ENCODE results near the gene FAM167B. TPM values are rescaled to one million over a fixed set of nuclear protein-coding genes. Genes with fewer than 3 reads are reported as not detected.
A peak's percentile ranks its signal among the peaks of the same experiment; 100 is the strongest.

Gene FAM167B
- total and polyA plus RNA-seq, 4 donors, result 0.47 to 9.2 (median 3.8) TPM

- no peak overlapping the region for H3K27ac ChIP-seq (ENCODE audit: low read depth in 1 of 2, low read length in 2 of 2)
- H3K9me3 ChIP-seq (ENCODE audit: control insufficient read depth in 4 of 4, low read length in 3 of 4), result no peaks in the 10 kb centered on the region
- no peak overlapping the region for H3K4me3 ChIP-seq (ENCODE audit: low read depth in 1 of 3, low read length in 3 of 3)
- no peak overlapping the region for H3K9ac ChIP-seq (ENCODE audit: low read depth in 1 of 2, low read length in 2 of 2)
- WGBS, result 96% methylated on average over 9 of the region's 9 CpGs
- DNase-seq (ENCODE audit: low spot score), result no peak
- no peaks in the 10 kb centered on the region for H3K27me3 ChIP-seq (ENCODE audit: control insufficient read depth in 4 of 4, insufficient read depth in 4 of 4, low read length in 3 of 4)
- no peaks in the 10 kb centered on the region for H3K36me3 ChIP-seq (ENCODE audit: control insufficient read depth in 4 of 4, insufficient read depth in 3 of 4, low read depth in 1 of 4, low read length in 3 of 4)
- TF ChIP-seq SP1 (IDR thresholded peaks at IDR 0.05) (no peak), JUND (IDR thresholded peaks at IDR 0.05) (no peak), TAF1 (conservative IDR thresholded peaks at IDR 0.05) (no peak)
- no peaks in the 10 kb centered on the region for H3K4me1 ChIP-seq (ENCODE audit: control insufficient read depth in 4 of 4, insufficient read depth in 4 of 4, low read length in 3 of 4)
These were observed 18.8 kb downstream of the FAM167B start for GRCh38 chr1:32265846-32266245.

GRCh38 chr1:32266921-32267591 lies 20.0 kb downstream of the FAM167B start:
- H3K9ac ChIP-seq (ENCODE audit: low read depth in 1 of 2, low read length in 2 of 2), result no peak overlapping the region
- no peak for DNase-seq (ENCODE audit: low spot score)
- H3K27ac ChIP-seq (ENCODE audit: low read depth in 1 of 2, low read length in 2 of 2), result peak overlapping the region; percentile 28 to 56

GRCh38 chr1:32269744-32270143 lies 22.7 kb downstream of the FAM167B start:
- Histone ChIP-seq H3K36me3 (ENCODE audit: control insufficient read depth in 4 of 4, insufficient read depth in 3 of 4, low read depth in 1 of 4, low read length in 3 of 4) (no peaks in the 10 kb centered on the region), H3K9ac (ENCODE audit: low read depth in 1 of 2, low read length in 2 of 2) (no peak overlapping the region), H3K27me3 (ENCODE audit: control insufficient read depth in 4 of 4, insufficient read depth in 4 of 4, low read length in 3 of 4) (no peaks in the 10 kb centered on the region), H3K4me3 (ENCODE audit: low read depth in 1 of 3, low read length in 3 of 3) (no peak overlapping the region), H3K4me1 (ENCODE audit: control insufficient read depth in 4 of 4, insufficient read depth in 4 of 4, low read length in 3 of 4) (no peaks in the 10 kb centered on the region), H3K9me3 (ENCODE audit: control insufficient read depth in 4 of 4, low read length in 3 of 4) (no peaks in the 10 kb centered on the region), H3K27ac (ENCODE audit: low read depth in 1 of 2, low read length in 2 of 2) (no peak overlapping the region)
- TF ChIP-seq EGR1 (IDR thresholded peaks at IDR 0.05; ENCODE audit: low read depth in 2 of 2) (no peak), TAF1 (conservative IDR thresholded peaks at IDR 0.05) (no peak), RXRA (IDR thresholded peaks at IDR 0.05) (no peak), NR2F2 (IDR thresholded peaks at IDR 0.05) (no peak), FOXA2 (IDR thresholded peaks at IDR 0.05) (no peak), HNF4G (IDR thresholded peaks at IDR 0.05) (no peak), ZBTB33 (IDR thresholded peaks at IDR 0.05) (no peak), RAD21 (IDR thresholded peaks at IDR 0.05) (no peak), ATF3 (IDR thresholded peaks at IDR 0.05) (no peak), JUND (IDR thresholded peaks at IDR 0.05) (no peak), SP1 (IDR thresholded peaks at IDR 0.05) (no peak), YY1 (IDR thresholded peaks at IDR 0.05) (no peak), GABPA (IDR thresholded peaks at IDR 0.05 in 1 of 2, conservative IDR thresholded peaks at IDR 0.05 in 1 of 2) (no peak), MAX (IDR thresholded peaks at IDR 0.05) (no peak), FOXA1 (IDR thresholded peaks at IDR 0.05) (no peak)
- no peak for DNase-seq (ENCODE audit: low spot score)

More at GRCh38 chr1:32266921-32267591, 20.0 kb downstream of the FAM167B start:
- Histone ChIP-seq H3K36me3 (ENCODE audit: control insufficient read depth in 4 of 4, insufficient read depth in 3 of 4, low read depth in 1 of 4, low read length in 3 of 4) (no peaks in the 10 kb centered on the region), H3K4me1 (ENCODE audit: control insufficient read depth in 4 of 4, insufficient read depth in 4 of 4, low read length in 3 of 4) (no peaks in the 10 kb centered on the region), H3K9me3 (ENCODE audit: control insufficient read depth in 4 of 4, low read length in 3 of 4) (no peaks in the 10 kb centered on the region), H3K4me3 (ENCODE audit: low read depth in 1 of 3, low read length in 3 of 3) (no peak overlapping the region), H3K27me3 (ENCODE audit: control insufficient read depth in 4 of 4, insufficient read depth in 4 of 4, low read length in 3 of 4) (no peaks in the 10 kb centered on the region)
- 70% methylated on average over 7 of the region's 7 CpGs for WGBS
- TF ChIP-seq NR2F2 (IDR thresholded peaks at IDR 0.05) (peak; percentile 90), EGR1 (IDR thresholded peaks at IDR 0.05; ENCODE audit: low read depth in 2 of 2) (no peak), HNF4G (IDR thresholded peaks at IDR 0.05) (no peak), TAF1 (conservative IDR thresholded peaks at IDR 0.05) (no peak), MAX (IDR thresholded peaks at IDR 0.05) (no peak), RXRA (IDR thresholded peaks at IDR 0.05) (peak in 1 of 2 donors; percentile 40), SP1 (IDR thresholded peaks at IDR 0.05) (peak; percentile 25), RAD21 (IDR thresholded peaks at IDR 0.05) (peak in 1 of 2 donors; percentile 3), JUND (IDR thresholded peaks at IDR 0.05) (no peak), GABPA (IDR thresholded peaks at IDR 0.05 in 1 of 2, conservative IDR thresholded peaks at IDR 0.05 in 1 of 2) (peak in 1 of 2 donors; percentile 39)
